Hepatocyte (in vitro differentiated cells): ENCODE results near the gene ARSI. TPM values are rescaled to one million over a fixed set of nuclear protein-coding genes. Genes with fewer than 3 reads are reported as not detected.

Experiments
- DNase-seq: peaks from one replicate; pipeline ENCODE4 v3.0.0-alpha.2; 2016; ENCODE audit warnings: low spot score
- H2AFZ ChIP-seq: fragments of 200-600 bp; sonication (generic); 2 replicates; pipeline ENCODE4 v1.6.0; 2016; ENCODE audit warnings: antibody characterized with exemption, mild to moderate bottlenecking
- H3K27ac ChIP-seq: fragments of 200-600 bp; sonication (generic); 2 replicates; pipeline ENCODE4 v1.5.1; 2016; ENCODE audit warnings: mild to moderate bottlenecking
- H3K27me3 ChIP-seq: fragments of 200-600 bp; sonication (generic); 2 replicates; pipeline ENCODE4 v1.6.1; 2016
- H3K36me3 ChIP-seq: fragments of 200-600 bp; sonication (generic); replicated peaks from 2 replicates; pipeline ENCODE4 v1.5.1; 2016; ENCODE audit warnings: low read depth; ENCODE audit not compliant: insufficient read depth
- H3K4me1 ChIP-seq: fragments of 200-600 bp; sonication (generic); 2 replicates; pipeline ENCODE4 v1.5.1; 2016; ENCODE audit warnings: mild to moderate bottlenecking, moderate library complexity; ENCODE audit not compliant: insufficient read depth
- H3K4me2 ChIP-seq: fragments of 200-600 bp; sonication (generic); 2 replicates; pipeline ENCODE4 v1.6.0; 2016
- H3K4me3 ChIP-seq: fragments of 200-600 bp; sonication (generic); 2 replicates; pipeline ENCODE4 v1.5.1; 2016; ENCODE audit warnings: mild to moderate bottlenecking
- H3K79me2 ChIP-seq: fragments of 200-600 bp; sonication (generic); 2 replicates; pipeline ENCODE4 v1.6.0; 2017; ENCODE audit warnings: mild to moderate bottlenecking
- H3K9me2 ChIP-seq: fragments of 200-600 bp; sonication (generic); replicated peaks from 2 replicates; pipeline ENCODE4 v1.6.0; 2017; ENCODE audit warnings: mild to moderate bottlenecking; ENCODE audit not compliant: insufficient read depth
- H3K9me3 ChIP-seq: fragments of 200-600 bp; sonication (generic); 2 replicates; pipeline ENCODE4 v1.5.1; 2016; ENCODE audit warnings: low read depth, mild to moderate bottlenecking
- H4K20me1 ChIP-seq: fragments of 200-600 bp; sonication (generic); 2 replicates; pipeline ENCODE4 v1.6.0; 2016; ENCODE audit warnings: mild to moderate bottlenecking; ENCODE audit not compliant: insufficient read depth, poor library complexity, severe bottlenecking
- CTCF ChIP-seq: fragments of 200-600 bp; sonication (generic); IDR thresholded peaks from 2 replicates; pipeline ENCODE4 v1.5.1; 2016; ENCODE audit warnings: antibody characterized with exemption, mild to moderate bottlenecking; ENCODE audit not compliant: poor library complexity
- EZH2 ChIP-seq: fragments of 200-600 bp; sonication (generic); IDR thresholded peaks from 2 replicates; pipeline ENCODE4 v1.6.1; 2016; ENCODE audit warnings: antibody characterized with exemption, mild to moderate bottlenecking, borderline replicate concordance
- EZH2phosphoT487 ChIP-seq: fragments of 200-600 bp; sonication (generic); IDR thresholded peaks from one replicate; pipeline ENCODE4 v1.6.1; 2018; ENCODE audit warnings: antibody characterized with exemption, mild to moderate bottlenecking, low read depth, moderate library complexity; ENCODE audit not compliant: unreplicated experiment, severe bottlenecking
- WGBS: methylation state at CpG from one replicate; pipeline ENCODE4 v1.1.6; 2016; ENCODE audit warnings: low lambda C conversion rate; ENCODE audit errors: missing lambda C conversion rate; 5-methylcytosine and 5-hydroxymethylcytosine counted together
- polyA plus RNA-seq: library from polyadenylated mRNA; unstranded; fragments of >200 nt; fragmentation: Nextera tagmentation; extraction: Ambion mirVana; gene quantifications from 2 replicates; pipeline ENCODE4 v1.2.1, GENCODE V29; 2016
- total RNA-seq: library from RNA; depleted of rRNA; stranded (reverse); fragments of >200 nt; gene quantifications from 2 replicates; pipeline ENCODE4 v1.2.3, GENCODE V29; 2014

ARSI gene
- total and polyA plus RNA-seq, 2 experiments from 2014 or later = 27.1 to 27.9 TPM

- Histone ChIP-seq H3K27ac (no peak overlapping the region), H3K27me3 (no peaks in the 10 kb centered on the region), H3K79me2 (no peaks in the 10 kb centered on the region), H3K4me3 (no peak overlapping the region), H4K20me1 (no peaks in the 10 kb centered on the region), H3K9me3 (no peaks in the 10 kb centered on the region), H3K36me3 (no peaks in the 10 kb centered on the region), H3K4me2 (peak overlapping the region; percentile 10), H2AFZ (no peak overlapping the region), H3K4me1 (peaks cover 11% of the 10 kb centered on the region), H3K9me2 (no peaks in the 10 kb centered on the region)
- TF ChIP-seq CTCF (no peak), EZH2phosphoT487 (no peak), EZH2 (no peak)
- WGBS = 95% methylated on average over 10 of the region's 10 CpGs
- DNase-seq = no peak
These were observed 8.1 kb downstream of the ARSI start for GRCh38 chr5:150294551-150295071.

- H2AFZ ChIP-seq = no peak overlapping the region
- DNase-seq = no peak
- WGBS = 86% methylated on average over 19 of the region's 19 CpGs
- no peak overlapping the region for H3K27ac ChIP-seq
- H3K9me3 ChIP-seq = no peaks in the 10 kb centered on the region
- H3K79me2 ChIP-seq = no peaks in the 10 kb centered on the region
- no peaks in the 10 kb centered on the region for H3K36me3 ChIP-seq
- H3K4me2 ChIP-seq = no peak overlapping the region
- H3K4me1 ChIP-seq = peaks cover 11% of the 10 kb centered on the region
- H3K4me3 ChIP-seq = no peak overlapping the region
- no peaks in the 10 kb centered on the region for H3K9me2 ChIP-seq
- H3K27me3 ChIP-seq = no peaks in the 10 kb centered on the region
- no peaks in the 10 kb centered on the region for H4K20me1 ChIP-seq
- TF ChIP-seq CTCF (no peak), EZH2 (no peak), EZH2phosphoT487 (no peak)
These were observed 9.4 kb downstream of the ARSI start for GRCh38 chr5:150293091-150293941.

- Histone ChIP-seq H3K4me2 (no peak overlapping the region), H3K36me3 (no peaks in the 10 kb centered on the region), H3K27me3 (no peaks in the 10 kb centered on the region), H3K9me2 (no peaks in the 10 kb centered on the region), H3K79me2 (no peaks in the 10 kb centered on the region), H3K9me3 (no peaks in the 10 kb centered on the region), H3K27ac (no peak overlapping the region), H3K4me1 (peaks cover 11% of the 10 kb centered on the region), H4K20me1 (no peaks in the 10 kb centered on the region), H3K4me3 (no peak overlapping the region), H2AFZ (no peak overlapping the region)
- WGBS = 92% methylated on average over 12 of the region's 13 CpGs
- TF ChIP-seq EZH2 = no peak
- TF ChIP-seq CTCF = no peak
- TF ChIP-seq EZH2phosphoT487 = no peak
- DNase-seq = no peak
These were observed 11.0 kb downstream of the ARSI start for GRCh38 chr5:150291388-150292385.
